AG10803 (cell line): ENCODE measurements around the gene PAQR3.
A peak's percentile ranks its signal among the peaks of the same experiment; 100 is the strongest.

Experiments
- DNase-seq: peaks from one replicate; pipeline ENCODE4 v3.0.0; 2010; ENCODE audit warnings: low read depth
- H3K4me3 ChIP-seq: 2 replicates; pipeline ENCODE4 v1.5.1; 2011; ENCODE audit warnings: mild to moderate bottlenecking, low read length, control low read depth
- TF ChIP-seq, protein P1 (sequence below): conservative IDR thresholded peaks from 2 replicates; pipeline ENCODE4 v1.5.1; 2011; ENCODE audit warnings: mild to moderate bottlenecking, low read length, control low read depth, inconsistent platforms

The PAQR3 gene

DNA sequence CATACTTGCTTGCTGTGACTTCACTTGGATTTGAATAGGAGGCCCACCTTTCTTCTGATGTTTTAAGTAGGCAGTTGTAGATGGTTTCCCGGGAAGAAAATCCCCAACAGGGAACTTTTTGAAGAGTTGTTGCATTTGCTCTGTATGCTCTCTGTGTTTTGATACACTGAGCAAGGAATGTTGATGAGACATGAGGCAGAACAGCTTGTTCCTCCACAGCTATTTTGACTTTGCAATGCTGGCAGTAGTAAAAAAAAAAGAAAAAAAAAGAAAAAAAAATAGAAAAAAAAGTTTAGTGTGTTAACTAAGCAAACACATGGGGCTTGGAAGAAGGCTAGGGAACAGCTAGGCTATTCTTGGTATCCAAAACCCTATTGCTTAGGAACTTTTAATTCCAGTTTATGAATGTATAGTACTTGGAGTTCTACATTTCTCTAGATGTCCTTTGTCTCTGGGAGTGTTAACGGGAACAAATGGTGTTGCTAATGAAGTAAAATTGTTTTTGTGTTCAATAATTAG is 23.4 kb upstream of the PAQR3 start:
- TF ChIP-seq, protein P1, sequence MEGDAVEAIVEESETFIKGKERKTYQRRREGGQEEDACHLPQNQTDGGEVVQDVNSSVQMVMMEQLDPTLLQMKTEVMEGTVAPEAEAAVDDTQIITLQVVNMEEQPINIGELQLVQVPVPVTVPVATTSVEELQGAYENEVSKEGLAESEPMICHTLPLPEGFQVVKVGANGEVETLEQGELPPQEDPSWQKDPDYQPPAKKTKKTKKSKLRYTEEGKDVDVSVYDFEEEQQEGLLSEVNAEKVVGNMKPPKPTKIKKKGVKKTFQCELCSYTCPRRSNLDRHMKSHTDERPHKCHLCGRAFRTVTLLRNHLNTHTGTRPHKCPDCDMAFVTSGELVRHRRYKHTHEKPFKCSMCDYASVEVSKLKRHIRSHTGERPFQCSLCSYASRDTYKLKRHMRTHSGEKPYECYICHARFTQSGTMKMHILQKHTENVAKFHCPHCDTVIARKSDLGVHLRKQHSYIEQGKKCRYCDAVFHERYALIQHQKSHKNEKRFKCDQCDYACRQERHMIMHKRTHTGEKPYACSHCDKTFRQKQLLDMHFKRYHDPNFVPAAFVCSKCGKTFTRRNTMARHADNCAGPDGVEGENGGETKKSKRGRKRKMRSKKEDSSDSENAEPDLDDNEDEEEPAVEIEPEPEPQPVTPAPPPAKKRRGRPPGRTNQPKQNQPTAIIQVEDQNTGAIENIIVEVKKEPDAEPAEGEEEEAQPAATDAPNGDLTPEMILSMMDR, result no peak
- H3K4me3 ChIP-seq, result no peak overlapping the region
- DNase-seq, result no peak

DNA sequence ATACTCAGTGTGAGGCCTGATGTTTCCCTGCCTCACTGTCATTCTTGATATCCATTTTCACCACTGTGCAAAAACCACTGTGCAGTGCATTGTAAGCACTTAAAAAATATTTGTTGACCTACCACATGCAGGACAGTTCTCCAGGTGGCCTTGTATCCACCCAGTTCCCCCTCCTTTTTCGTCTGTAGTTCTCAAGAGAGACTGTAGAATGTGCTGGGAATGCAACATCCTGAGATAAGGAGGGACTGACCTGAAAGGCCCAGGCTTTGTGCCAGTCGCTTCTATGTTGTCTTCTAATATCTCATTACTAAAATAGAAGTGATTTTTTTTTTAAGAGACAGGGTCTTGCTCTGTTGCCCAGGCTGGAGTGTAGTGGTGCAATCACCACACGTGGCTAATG is 21.7 kb upstream of the PAQR3 start:
- no peak overlapping the region for H3K4me3 ChIP-seq
- DNase-seq, result no peak
- TF ChIP-seq, protein P1, result no peak

DNA sequence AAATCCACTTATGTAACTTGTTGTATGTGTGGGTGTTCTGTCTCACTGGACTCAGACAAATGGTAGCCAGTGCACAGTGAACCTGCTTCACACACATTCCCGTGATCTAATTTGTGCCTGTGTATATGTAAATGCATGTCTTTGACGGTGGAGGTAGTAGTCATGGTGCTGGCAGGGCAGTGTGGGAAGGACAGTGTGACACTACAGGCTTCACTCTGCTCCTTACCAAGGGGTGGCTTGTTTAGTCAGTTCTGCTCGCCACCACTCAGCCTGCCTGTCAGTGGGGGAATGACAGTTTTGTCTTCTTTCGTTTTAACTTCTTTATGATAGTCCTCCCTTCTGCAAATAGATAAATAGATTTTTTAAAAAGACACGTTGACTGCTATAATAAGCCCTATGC is 17.7 kb upstream of the PAQR3 start:
- TF ChIP-seq, protein P1, result no peak
- no peak for DNase-seq
- no peak overlapping the region for H3K4me3 ChIP-seq

DNA sequence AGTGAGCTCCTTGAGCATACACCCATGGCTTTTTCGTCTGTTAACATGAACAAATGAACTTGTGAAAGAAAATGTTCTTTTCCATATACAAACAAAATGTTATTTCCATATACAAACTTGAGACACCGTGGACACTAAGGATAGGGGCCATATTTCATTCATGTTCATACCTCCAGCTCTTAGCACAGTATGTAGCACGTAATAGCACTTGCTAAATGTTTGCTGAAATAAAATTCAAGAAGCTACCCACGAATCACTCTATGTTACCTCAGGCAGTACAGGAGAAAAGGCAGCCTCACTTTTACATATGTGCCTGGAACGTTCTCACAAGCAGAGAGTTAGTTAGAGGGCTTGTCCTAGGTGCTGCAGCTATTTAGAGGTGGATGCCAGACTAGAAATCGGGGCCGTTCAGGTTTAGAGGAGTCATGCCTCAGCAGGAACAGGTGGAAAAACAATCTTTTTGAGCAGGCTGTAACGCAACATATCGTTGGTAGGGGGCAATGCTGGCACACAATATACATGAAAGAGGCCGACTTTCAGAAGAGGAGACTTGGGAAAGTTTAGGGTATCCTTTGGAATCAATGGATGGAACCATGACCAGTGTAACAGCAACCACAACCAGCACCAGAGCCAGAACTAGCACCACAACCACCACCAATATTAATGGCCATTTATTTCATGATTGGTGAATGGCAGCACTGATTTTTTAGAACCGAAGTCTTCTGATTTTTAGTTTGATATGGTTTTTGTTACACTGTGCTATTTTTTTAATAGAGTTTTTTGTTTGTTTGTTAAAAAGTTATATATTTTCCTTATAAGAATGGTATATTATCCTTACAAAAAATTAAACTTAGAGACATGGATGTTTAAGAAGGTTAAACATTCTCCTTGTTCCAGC is 14.8 kb upstream of the PAQR3 start:
- DNase-seq, result no peak
- TF ChIP-seq, protein P1, result no peak; the same call in 1 of the 2 replicates
- no peak overlapping the region for H3K4me3 ChIP-seq

DNA sequence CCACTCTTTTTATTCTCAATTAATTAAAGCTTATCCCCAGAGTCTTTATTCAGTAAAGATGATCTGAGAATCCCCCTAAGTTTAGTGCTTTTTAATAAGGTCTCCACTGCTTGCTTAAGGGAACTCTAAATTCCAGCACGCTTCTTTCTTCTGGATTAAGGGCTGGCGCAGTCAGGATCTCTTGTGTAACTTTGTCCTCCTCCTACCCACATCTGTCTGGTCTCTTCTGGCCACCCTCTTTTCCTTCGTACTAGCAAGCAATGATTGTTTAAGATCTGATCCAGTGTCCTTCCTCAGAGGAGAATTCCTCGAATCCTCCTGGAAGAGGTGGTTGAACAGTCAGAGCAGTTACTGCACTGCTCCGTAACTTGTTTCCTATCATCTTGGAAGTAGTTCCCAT is 14.0 kb upstream of the PAQR3 start:
- TF ChIP-seq, protein P1, result no peak
- no peak overlapping the region for H3K4me3 ChIP-seq
- no peak for DNase-seq

DNA sequence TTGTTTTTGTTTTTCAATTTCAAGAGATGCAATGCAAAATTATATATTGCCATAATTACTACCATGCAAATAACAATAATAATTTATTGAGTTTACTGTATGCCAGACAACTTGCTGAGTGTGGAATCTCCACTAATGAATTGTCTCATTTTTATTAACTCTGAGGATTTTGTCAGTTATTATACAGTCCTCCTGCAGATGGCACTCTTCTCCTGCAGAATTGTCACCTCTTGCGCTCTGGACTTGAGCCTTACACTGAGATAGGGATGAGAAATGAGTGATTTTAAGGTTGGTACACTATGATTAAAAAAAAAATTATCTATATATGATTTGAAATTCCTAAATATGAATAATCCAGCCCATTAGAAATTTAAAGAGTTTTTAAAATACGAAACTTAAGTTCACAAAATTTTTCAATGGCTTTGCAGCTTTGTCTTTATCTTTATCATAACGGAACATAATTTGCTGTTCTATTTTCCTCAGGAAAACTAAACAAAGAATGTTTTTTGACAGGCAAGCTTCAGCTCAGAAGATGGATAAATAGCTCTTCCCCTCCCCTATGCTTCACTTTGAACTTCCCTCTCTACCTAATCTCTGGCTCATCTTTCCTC is 12.7 kb upstream of the PAQR3 start:
- peak; percentile 48 for DNase-seq
- TF ChIP-seq, protein P1, result peak; percentile 81
- no peak overlapping the region for H3K4me3 ChIP-seq
